ENCODE data around the gene ZDHHC3.

GRCh38 chr3:44913868-44914468, 62.0 kb downstream of the ZDHHC3 start:
- TF ChIP-seq CTCF (conservative IDR thresholded peaks at IDR 0.05 in 1 of 2, IDR thresholded peaks at IDR 0.05 in 1 of 2; ENCODE audit: extremely low read depth in 1 of 2, insufficient read depth in 1 of 2, low read depth in 1 of 2, low read length in 2 of 2) (peak; percentile 84 to 91), EZH2 (IDR thresholded peaks at IDR 0.05; ENCODE audit: borderline replicate concordance, low read length) (no peak)
